ENCODE results near the gene CFAP210.

- TF ChIP-seq EZH2 (IDR thresholded peaks at IDR 0.05; ENCODE audit: borderline replicate concordance), result no peak
- TF ChIP-seq CTCF (IDR thresholded peaks at IDR 0.05; ENCODE audit: poor library complexity), result no peak
These were observed 40.1 kb upstream of the CFAP210 start for GRCh38 chr2:169734169-169734847.
